Dermis lymphatic vessel endothelial cell (primary cell): ENCODE data around the gene FMNL3. TPM values are rescaled to one million over a fixed set of nuclear protein-coding genes. Genes with fewer than 3 reads are reported as not detected.

Experiments used
- total RNA-seq: library from RNA; depleted of rRNA; stranded (reverse); fragments of >200 nt; gene quantifications from 2 replicates; pipeline ENCODE4 v1.2.1, GENCODE V29; 2014

The FMNL3 gene, protein sequence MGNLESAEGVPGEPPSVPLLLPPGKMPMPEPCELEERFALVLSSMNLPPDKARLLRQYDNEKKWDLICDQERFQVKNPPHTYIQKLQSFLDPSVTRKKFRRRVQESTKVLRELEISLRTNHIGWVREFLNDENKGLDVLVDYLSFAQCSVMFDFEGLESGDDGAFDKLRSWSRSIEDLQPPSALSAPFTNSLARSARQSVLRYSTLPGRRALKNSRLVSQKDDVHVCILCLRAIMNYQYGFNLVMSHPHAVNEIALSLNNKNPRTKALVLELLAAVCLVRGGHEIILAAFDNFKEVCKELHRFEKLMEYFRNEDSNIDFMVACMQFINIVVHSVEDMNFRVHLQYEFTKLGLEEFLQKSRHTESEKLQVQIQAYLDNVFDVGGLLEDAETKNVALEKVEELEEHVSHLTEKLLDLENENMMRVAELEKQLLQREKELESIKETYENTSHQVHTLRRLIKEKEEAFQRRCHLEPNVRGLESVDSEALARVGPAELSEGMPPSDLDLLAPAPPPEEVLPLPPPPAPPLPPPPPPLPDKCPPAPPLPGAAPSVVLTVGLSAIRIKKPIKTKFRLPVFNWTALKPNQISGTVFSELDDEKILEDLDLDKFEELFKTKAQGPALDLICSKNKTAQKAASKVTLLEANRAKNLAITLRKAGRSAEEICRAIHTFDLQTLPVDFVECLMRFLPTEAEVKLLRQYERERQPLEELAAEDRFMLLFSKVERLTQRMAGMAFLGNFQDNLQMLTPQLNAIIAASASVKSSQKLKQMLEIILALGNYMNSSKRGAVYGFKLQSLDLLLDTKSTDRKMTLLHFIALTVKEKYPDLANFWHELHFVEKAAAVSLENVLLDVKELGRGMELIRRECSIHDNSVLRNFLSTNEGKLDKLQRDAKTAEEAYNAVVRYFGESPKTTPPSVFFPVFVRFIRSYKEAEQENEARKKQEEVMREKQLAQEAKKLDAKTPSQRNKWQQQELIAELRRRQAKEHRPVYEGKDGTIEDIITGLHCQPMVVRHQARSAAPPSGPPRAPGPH
- 62.3 and 78.8 TPM in 2 replicates for total RNA-seq

DNA sequence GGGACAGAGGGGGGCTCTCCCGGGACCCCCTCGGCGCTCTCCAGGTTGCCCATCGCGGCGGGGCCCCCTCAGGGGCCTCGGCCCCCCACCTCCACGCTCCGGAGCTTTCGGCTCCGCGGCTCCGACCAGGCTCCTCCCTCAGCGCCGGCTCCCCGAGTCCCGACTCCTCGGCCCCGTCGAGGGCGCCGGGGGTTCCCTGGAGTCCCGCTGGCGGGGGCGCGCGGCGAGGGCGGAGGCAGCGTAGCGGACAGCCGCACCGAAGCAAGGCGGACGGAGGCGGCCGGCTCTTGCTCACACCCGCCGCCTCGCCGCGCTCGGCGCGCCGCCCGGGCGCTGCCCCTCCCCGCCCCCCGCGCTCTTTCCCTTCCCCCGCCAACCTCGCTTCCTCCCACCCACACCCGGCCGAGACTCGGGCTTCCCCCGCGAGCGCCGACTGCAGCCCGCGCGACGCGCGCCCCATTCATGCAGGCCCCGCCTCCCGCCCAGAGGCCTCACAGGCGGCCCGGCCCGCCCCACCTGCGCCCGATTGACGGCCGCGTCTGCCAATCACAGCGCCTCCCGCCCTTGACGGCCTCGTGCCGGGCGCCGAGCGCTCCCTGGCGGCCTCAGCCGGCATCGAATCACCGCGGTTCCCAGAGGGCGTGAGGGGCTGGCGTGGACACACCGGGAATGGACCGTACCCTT lies at the start of gene FMNL3:
Gene FMNL3 (minus strand): TSS at position 278 of the 684 bp plus-strand sequence. CDS start 225 bp downstream, at position 53.

DNA sequence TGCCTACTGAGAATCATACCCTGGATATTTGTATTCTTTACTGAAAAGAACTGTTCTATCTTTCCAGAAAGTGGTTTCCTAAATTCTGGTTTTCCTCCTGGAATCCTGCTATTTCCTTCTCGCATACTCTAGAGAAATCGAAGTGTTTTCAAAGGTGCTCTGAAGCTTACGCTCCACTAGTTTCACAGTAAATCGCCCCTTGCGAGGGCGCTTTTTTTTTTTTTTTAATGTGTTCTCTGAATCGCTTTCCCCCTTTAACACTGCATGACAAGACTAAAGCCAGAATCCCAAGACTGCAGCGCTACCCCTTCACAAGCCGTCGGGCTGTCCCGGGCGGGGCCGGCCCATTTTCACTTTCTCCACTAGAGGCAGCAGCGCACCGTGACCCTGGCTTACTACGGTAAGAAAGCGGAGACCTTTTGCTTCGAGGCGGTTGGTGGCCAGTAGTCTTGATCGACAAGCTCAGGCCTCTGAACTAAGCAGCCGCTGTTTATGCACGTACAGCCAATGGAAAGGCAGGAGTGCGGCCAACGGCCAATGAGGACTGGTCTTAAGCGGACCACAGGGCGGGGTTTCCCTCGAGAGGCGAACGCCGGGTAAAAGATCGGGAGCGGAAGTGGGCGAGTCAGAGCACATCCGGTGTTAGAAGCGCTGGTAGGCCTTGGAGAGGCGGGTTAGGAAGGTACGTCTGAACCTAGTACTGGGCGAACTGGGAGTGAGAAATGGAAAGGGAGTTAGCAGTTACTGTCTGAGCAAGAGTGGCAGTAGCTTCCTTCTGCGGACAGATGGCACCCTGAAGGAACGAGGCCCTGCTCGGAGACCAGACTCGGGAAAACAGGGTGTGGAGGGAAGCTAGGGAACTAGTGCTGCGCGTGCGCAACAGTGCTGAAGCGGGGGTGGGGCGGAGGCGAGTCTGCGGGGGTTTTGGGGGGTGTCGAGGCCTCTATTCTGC lies 34.0 kb upstream of the FMNL3 start, which contains the start of gene TMBIM6:
Gene TMBIM6 (plus strand): TSS at position 628 of the 952 bp plus-strand sequence. CDS start 10,937 bp downstream, outside the sequence.

DNA sequence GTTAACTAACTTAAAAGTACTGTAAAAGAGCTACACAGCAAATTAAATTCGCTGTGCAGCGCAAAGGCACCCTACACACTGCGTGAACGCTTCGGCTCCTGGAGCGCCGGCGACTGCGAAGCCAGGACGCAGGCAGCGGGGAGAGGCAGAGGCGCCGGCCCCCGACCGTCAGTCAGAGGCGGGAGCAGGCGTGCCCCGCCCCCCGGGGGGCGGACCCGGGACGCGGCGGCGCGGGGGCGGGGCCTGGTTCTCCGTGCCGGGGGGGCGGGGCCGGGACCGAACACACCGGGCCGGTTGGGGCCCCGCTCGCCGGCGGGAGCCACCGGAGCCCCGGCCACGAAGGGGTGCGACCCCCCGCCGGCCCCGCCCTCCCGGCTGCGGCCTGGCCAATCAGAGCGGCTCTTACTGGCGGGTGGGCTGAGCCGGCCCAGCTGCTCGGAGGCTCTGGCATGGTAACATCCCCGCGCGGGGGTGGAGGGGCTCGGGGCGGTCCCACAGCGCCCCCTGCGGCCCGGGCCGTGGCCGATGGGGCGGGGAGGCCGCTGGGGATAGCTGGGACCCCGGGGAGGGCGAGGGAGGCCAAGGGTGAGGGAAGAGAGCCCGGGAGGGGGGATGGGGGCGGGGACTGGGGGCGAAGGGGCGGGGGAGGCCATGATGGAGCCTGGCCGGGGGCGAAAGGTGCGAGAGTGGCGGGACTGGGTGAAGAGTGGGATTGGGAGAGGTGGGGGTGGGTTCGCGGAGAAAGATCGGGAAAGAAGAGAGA lies 83.9 kb downstream of the FMNL3 start, which contains the start of gene PRPF40B:
Gene PRPF40B (plus strand): TSS at position 420 of the 763 bp plus-strand sequence. CDS start 30 bp downstream, at position 450.

DNA sequence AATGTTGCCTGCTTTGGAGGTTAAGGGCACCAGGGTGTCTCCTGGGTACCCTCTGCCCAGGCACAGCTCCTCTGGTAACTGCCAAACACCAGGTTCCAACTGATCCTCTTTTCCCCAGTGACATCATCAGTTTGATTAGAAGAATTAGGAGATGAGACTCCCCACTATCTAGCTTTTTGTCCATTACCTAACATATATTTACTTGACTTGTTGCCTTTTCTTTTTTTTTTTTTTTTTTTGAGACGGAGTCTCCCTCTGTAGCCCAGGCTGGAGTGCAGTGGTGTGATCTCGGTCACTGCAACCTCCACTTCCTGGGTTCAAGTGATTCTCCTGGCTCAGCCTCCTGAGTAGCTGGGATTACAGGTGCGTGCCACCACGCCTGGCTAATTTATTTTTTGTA lies 101.7 kb downstream of the FMNL3 start, which contains the start of gene FAM186B:
Gene FAM186B (minus strand): TSS at position 101 of the 400 bp plus-strand sequence. CDS start 162 bp downstream, outside the sequence.

Other genes with a start within 250 kb of the FMNL3 start
- 0.09 TPM in 1 of 2 replicates, not detected in the other for gene KCNH3, start 168.4 kb downstream of the FMNL3 start, total RNA-seq
- 41.7 and 43.9 TPM in 2 replicates for gene MCRS1, start 139.3 kb downstream of the FMNL3 start, total RNA-seq
- 0.11 and 0.26 TPM in 2 replicates for gene FAM186B, start 101.8 kb downstream of the FMNL3 start, total RNA-seq
- 1.2 and 2.2 TPM in 2 replicates for gene PRPF40B, start 83.8 kb downstream of the FMNL3 start, total RNA-seq
- 323 and 392 TPM in 2 replicates for gene TMBIM6, start 34.2 kb upstream of the FMNL3 start, total RNA-seq
- 6.1 and 6.9 TPM in 2 replicates for gene NCKAP5L, start 121.0 kb upstream of the FMNL3 start, total RNA-seq
- gene BCDIN3D, start 135.7 kb upstream of the FMNL3 start, total RNA-seq = 2.2 and 2.7 TPM in 2 replicates
- gene FAIM2, start 196.5 kb upstream of the FMNL3 start, total RNA-seq = not detected in 2 replicates
- gene AQP2, start 243.3 kb upstream of the FMNL3 start, total RNA-seq = not detected in 2 replicates